NT2/D1 (cell line): ENCODE measurements around the gene SORCS1.

Experiments used
- SUZ12 ChIP-seq: IDR thresholded peaks from 2 replicates; pipeline ENCODE4 v1.6.1; 2011; ENCODE audit not compliant: insufficient read length, insufficient read depth; ENCODE audit errors: extremely low read depth
- YY1 ChIP-seq: IDR thresholded peaks from 2 replicates; pipeline ENCODE4 v1.6.1; 2011; ENCODE audit not compliant: insufficient read length, insufficient read depth
- ZNF274 ChIP-seq: IDR thresholded peaks from 2 replicates; pipeline ENCODE4 v1.6.1; 2011; ENCODE audit warnings: mild to moderate bottlenecking, low read depth, low read length

- TF ChIP-seq YY1 (no peak), SUZ12 (no peak), ZNF274 (no peak)
Observed at GRCh38 chr10:106567629-106568028, 596.9 kb downstream of the SORCS1 start.
